ES-I3 (cell line): ENCODE results near the gene CST2.
"Not testable (repeated sequence)": the region's sequence is repeated elsewhere in the genome, so short reads cannot be mapped to it uniquely, and the experiment has no call there.

ENCODE experiments used
- H3K36me3 ChIP-seq: 2 replicates; pipeline ENCODE4 v1.6.1; 2013; ENCODE audit warnings: mild to moderate bottlenecking, low read length, control low read depth, moderate library complexity; ENCODE audit not compliant: insufficient read depth
- H3K4me1 ChIP-seq: 2 replicates; pipeline ENCODE4 v1.6.1; 2013; ENCODE audit warnings: mild to moderate bottlenecking, control low read depth, low read length; ENCODE audit not compliant: insufficient read depth
- H3K9ac ChIP-seq: 2 replicates; pipeline ENCODE4 v1.6.1; 2013; ENCODE audit warnings: low read depth, mild to moderate bottlenecking, low read length, moderate library complexity
- H3K9me3 ChIP-seq: 2 replicates; pipeline ENCODE4 v1.6.1; 2013; ENCODE audit warnings: mild to moderate bottlenecking, low read length, moderate library complexity; ENCODE audit not compliant: control insufficient read depth, insufficient read depth

CST2 gene

GRCh38 chr20:23835716-23836115, 9.2 kb upstream of the CST2 start:
- Histone ChIP-seq H3K36me3 (no peaks in the 10 kb centered on the region), H3K4me1 (peaks cover 10% of the 10 kb centered on the region; the same call in 1 of the 2 replicates), H3K9ac (no peak overlapping the region), H3K9me3 (0 out of 2 replicates have a peak, but pooled peaks cover 4% of the 10 kb centered on the region)

DNA sequence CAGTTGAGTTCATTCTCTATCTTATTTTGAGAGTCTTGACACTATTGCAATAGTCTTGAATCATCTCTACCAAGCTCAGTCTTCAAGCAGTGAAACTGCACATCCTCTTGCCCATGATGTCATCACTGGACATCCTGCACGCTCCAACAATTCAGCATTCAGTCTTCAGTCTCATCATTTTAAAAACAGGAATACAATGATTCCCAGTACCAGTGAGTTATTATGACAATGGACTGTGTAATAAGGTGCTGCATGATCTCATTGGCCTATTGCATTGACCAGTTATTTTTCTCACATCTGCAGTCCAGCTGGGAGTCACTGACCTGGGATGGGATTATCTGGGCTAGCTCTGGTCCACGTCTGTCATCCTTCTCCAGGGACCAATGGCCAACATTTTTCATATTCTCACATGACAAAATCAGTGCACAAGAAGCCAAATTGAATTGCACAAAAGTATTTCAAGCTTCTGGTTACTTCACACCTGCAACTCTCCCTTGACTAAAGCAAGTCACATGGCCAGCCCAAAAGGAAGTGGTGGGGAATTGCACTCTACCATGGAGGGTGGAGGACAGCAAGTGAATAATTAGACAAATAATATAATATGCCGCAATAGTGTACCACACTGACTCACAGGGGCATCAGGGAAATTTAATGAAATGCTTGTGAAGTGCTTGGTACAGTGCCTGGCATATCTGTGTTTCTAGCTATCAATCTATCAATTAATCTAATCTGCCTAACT, 6.4 kb upstream of the CST2 start:
- 0 out of 2 replicates have a peak, but pooled peaks cover 4% of the 10 kb centered on the region for H3K9me3 ChIP-seq

DNA sequence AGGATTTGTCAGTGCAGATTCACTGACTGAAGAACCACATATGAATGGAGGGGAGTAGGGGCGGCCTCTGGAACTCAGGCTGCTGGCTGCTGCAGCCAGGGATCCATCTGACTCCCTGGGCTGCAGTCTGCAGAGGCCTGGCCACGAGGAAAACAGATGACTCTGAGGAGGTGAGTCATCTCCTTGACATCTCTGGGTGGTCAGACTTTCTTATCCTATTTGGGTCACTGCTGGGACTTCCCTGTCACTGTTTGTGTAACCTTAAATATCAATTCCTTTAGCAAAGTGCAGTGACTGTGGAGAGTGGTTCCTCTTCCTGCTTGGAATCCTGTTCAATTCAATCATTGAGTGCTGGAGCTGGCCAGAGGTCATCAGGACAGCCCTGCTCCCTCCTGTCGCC, 5.4 kb upstream of the CST2 start:
- not testable (repeated sequence) for H3K9ac ChIP-seq, H3K9me3 ChIP-seq, H3K36me3 ChIP-seq
- H3K4me1 ChIP-seq, result peaks cover 10% of the 10 kb centered on the region; the same call in 1 of the 2 replicates

More for the DNA sequence above, 6.4 kb upstream of the CST2 start:
- Histone ChIP-seq H3K36me3 (no peaks in the 10 kb centered on the region), H3K9ac (no peak overlapping the region), H3K4me1 (peaks cover 10% of the 10 kb centered on the region; the same call in 1 of the 2 replicates)

- Histone ChIP-seq H3K9me3 (no peaks in the 10 kb centered on the region), H3K4me1 (no peaks in the 10 kb centered on the region), H3K36me3 (no peaks in the 10 kb centered on the region), H3K9ac (no peak overlapping the region)
Measured at GRCh38 chr20:23823621-23824324, 2.8 kb downstream of the CST2 start.

GRCh38 chr20:23823111-23823510, 3.4 kb downstream of the CST2 start:
- no peaks in the 10 kb centered on the region for H3K4me1 ChIP-seq
- H3K9me3 ChIP-seq, result no peaks in the 10 kb centered on the region
- no peaks in the 10 kb centered on the region for H3K36me3 ChIP-seq
- H3K9ac ChIP-seq, result no peak overlapping the region

DNA sequence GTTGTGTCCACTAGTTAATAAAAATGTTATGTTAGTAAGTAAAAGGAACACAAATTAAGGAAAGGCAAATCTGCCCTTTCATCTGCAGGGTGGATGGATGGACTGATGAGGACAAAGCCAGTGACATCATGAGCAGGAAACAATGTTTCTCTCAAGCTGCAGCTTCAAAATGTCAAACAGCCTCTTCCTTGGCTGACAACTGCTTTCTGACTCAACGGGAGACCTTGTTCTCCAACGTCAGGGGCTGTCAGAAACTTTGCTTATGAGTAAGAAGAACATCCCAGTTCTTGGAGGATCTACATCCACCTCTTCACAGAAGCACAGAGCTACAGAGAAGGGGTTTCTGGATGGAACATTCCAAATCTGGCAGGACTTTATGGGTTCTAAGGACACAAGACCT, 6.0 kb downstream of the CST2 start:
- no peaks in the 10 kb centered on the region for H3K4me1 ChIP-seq
- no peaks in the 10 kb centered on the region for H3K36me3 ChIP-seq
- H3K9ac ChIP-seq, result no peak overlapping the region
- H3K9me3 ChIP-seq, result no peaks in the 10 kb centered on the region

GRCh38 chr20:23811559-23811958, 15.0 kb downstream of the CST2 start:
- not testable (repeated sequence) for H3K4me1 ChIP-seq, H3K36me3 ChIP-seq, H3K9ac ChIP-seq, H3K9me3 ChIP-seq

- not testable (repeated sequence) for H3K4me1 ChIP-seq, H3K9me3 ChIP-seq, H3K9ac ChIP-seq, H3K36me3 ChIP-seq
Measured at GRCh38 chr20:23810349-23810748, 16.2 kb downstream of the CST2 start.

DNA sequence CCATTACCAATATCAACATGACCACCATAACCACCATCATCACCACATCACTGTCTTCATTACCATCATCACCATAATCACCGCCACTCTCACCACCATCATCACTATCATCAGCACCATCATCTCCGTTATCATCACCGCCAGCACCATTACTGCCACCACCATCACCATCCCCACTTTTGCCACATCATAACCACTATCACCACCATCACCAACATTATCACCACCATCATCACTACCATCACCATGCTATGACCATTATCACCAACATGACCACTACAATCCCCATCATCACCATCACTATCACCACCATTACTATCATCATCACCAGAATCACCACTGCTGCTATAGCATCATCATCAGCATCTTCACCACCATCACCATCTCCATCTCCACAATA, 25.7 kb downstream of the CST2 start:
- no peaks in the 10 kb centered on the region for H3K36me3 ChIP-seq
- no peak overlapping the region for H3K9ac ChIP-seq
- H3K9me3 ChIP-seq, result no peaks in the 10 kb centered on the region
- H3K4me1 ChIP-seq, result no peaks in the 10 kb centered on the region

GRCh38 chr20:23799216-23799847, 27.2 kb downstream of the CST2 start:
- H3K36me3 ChIP-seq, H3K4me1 ChIP-seq, H3K9ac ChIP-seq, H3K9me3 ChIP-seq: not testable (repeated sequence)

DNA sequence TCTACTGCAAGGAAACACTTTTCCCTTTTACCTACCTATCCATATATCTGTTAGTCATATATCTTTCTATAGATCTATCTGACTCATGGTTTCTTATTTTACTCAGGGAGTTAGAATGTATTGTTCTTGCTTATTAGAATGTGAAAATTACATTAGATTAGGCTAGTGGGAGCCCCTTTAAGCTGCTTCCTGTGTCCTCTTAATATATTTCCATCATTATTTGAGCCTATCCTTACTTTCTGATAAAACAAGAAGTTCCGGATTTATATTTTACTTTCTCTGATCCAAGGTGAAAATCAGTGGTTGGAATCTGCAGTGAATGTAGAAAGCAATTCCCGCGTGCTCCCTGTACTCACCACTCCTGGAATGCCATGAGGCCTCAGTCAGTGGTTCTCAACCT, 31.0 kb downstream of the CST2 start:
- no peaks in the 10 kb centered on the region for H3K9me3 ChIP-seq
- no peaks in the 10 kb centered on the region for H3K36me3 ChIP-seq
- no peak overlapping the region for H3K9ac ChIP-seq

GRCh38 chr20:23794841-23795240, 31.7 kb downstream of the CST2 start:
- no peaks in the 10 kb centered on the region for H3K36me3 ChIP-seq
- no peaks in the 10 kb centered on the region for H3K4me1 ChIP-seq
- H3K9ac ChIP-seq, result no peak overlapping the region
- no peaks in the 10 kb centered on the region for H3K9me3 ChIP-seq

More for the DNA sequence above, 31.0 kb downstream of the CST2 start:
- no peaks in the 10 kb centered on the region for H3K4me1 ChIP-seq

DNA sequence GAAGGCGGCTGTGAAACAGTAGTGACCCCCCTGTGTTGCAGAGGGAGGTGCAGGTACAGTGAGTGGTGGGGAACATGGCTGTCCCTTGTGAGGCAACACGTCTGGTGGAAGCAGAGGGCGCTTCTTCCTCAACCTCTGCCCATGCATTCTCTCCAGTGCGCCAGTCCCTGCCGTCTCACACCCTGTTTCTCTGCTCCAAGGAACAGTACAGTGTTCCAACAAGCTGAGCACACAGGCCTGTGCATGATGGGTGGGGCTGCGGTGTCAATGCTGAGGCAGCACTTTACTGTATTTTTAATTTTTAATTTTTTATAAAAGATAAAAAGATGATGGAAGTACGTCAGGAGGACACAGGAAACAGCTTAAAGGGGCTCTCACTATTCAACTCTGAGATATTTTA, 32.5 kb downstream of the CST2 start:
- Histone ChIP-seq H3K9me3 (no peaks in the 10 kb centered on the region), H3K9ac (no peak overlapping the region)

DNA sequence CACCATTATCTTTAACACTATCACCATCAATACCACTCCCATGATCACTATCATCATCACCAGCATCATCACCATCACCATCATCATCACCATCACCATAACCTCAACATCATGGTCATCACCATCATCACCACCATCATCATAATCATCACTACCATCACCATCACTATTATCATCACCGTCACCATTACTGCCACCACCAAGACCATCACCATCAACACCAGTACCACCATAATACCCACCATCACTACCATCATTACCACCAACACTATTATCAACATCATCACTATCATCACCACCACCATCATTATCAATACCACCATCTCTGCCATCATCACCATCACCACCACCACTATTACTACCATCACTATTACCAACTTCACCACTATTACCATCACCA, 43.1 kb downstream of the CST2 start:
- no peak overlapping the region for H3K9ac ChIP-seq
- no peaks in the 10 kb centered on the region for H3K9me3 ChIP-seq
- H3K36me3 ChIP-seq, result no peaks in the 10 kb centered on the region
- H3K4me1 ChIP-seq, result no peaks in the 10 kb centered on the region

More for the DNA sequence above, 32.5 kb downstream of the CST2 start:
- Histone ChIP-seq H3K36me3 (no peaks in the 10 kb centered on the region), H3K4me1 (no peaks in the 10 kb centered on the region)
